Stimulated activated CD4-positive, alpha-beta T cell treated with anti-CD3 and anti-CD28 coated beads, TNF-alpha, amount 100 ng/mL, for 4 hours (primary cell): ENCODE measurements around the gene ZNF579.
A peak's percentile ranks its signal among the peaks of the same experiment; 100 is the strongest.

Experiments
- DNase-seq, 3 experiments: peaks; one replicate each; pipeline ENCODE4 v3.0.0-alpha.2; 2020; ENCODE audit warnings: low read depth in 3 of 3

Gene ZNF579

GRCh38 chr19:55580628-55581144, at the start of gene ZNF579:
TSS of gene ZNF579 (minus strand) at chr19:55580848. CDS start at chr19:55579639, 1,209 bp downstream.
- peak; percentile 54 to 66 (median 62) for DNase-seq

DNA sequence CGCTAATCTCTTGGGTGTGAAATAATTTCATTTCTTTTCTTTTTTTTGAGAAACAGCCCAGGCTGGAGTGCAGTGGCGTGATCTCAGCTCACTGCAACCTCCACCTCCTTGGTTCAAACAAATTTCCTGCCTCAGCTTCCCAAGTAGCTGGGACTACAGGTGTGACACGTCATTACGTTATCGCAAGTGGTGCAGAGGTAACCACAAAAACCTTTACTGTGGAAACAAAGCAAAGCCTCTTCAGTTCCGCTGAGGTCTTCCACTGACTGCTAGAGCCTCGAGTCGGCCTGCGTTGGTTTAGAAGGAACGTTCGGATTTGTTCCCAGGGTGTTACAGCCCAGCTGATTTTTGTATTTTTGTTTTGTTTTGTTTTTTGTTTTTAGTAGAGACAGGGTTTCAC, 45.7 kb upstream of the ZNF579 start:
- peak in 1 of 3 experiments; percentile 41 for DNase-seq

- DNase-seq, result no peak
Measured at GRCh38 chr19:55625004-55625326, 44.3 kb upstream of the ZNF579 start.

DNA sequence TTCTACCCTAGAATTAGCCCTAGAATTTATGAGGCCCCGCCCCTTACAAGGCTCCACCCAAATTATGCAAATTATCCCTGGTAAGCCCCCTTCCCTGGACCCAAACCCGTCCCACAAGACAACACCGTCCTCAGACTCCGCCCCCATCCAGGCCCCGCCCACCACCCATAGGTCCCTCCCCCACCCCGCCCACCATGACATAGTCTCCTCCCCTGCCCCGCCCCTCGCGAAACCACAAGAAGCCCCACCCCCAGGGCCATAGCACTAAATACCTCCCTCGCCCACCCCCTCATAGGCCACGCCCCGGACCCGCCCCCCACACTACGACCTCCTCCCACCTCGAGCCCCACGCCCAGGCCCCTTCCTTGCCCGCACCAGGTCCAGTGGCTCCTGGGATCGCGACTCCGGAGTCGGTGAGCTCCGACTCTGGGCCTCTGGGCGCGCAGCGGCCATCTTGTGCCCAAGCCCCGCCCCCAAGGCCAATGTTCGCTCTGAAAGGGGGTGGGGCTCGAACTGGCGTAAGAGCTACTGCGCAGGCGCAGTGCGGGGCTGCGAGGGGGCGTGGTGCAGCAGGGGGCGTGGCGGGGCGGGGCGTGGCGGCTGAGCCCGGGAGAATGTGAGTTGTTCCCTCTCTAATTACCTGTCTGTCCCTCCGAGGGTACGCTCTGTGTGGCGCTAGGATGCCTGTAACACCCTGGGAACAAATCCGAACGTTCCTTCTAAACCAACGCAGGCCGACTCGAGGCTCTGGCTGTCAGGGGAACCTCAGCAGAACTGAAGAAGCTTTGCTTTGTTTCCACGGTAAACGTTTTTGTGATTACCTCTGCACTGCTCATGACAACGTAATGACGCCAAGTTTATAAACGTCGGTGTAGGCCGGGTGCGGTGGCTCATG, 43.7 kb upstream of the ZNF579 start, which contains the start of gene ZNF784:
Gene ZNF784, minus strand, starts transcription at position 458 of the 895 bp plus-strand sequence. Its CDS starts 5 bp downstream, at position 453.
- peak; percentile 87 to 95 (median 94) for DNase-seq

- no peak for DNase-seq
Measured at GRCh38 chr19:55623561-55623960, 42.9 kb upstream of the ZNF579 start.

GRCh38 chr19:55623130-55623529, 42.5 kb upstream of the ZNF579 start:
- DNase-seq, result no peak

DNA sequence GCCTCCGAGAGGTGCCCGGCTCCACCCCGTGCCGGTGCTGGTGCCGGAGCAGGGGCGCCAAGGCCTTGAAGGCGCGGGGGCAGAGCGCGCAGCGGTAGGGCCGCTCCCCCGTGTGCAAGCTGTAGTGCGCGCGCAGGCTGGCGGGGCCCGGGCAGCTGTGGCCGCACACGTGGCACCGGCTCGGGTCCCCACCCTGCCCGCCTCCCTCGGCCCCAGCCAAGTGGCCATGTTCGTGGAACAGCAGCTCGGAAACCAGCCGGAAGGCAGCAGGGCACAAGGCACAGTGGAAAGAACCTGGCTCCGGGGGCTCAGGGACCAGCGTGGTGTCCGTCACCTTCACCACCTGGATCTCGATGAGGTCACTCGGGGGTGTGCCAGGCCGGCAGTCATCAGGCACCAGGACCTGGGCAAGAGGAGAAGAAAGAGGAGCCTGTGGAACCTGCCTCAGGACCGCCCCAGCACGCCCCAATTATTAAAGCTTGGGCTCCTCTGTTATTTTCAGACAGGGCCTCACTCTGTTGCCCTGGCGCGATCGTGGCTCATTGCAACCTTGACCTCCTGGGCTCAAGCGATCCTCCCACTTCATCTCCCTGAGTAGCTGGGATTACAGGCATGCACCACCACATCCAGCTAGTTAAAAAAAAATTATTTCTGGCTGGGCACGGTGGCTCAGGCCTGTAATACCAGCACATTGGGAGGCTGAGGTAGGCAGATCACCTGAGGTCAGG, 41.8 kb upstream of the ZNF579 start:
- no peak for DNase-seq

- no peak for DNase-seq
Measured at GRCh38 chr19:55621673-55622231, 41.1 kb upstream of the ZNF579 start.

GRCh38 chr19:55621205-55621672, 40.6 kb upstream of the ZNF579 start:
- no peak for DNase-seq

GRCh38 chr19:55620410-55621204, 40.0 kb upstream of the ZNF579 start:
- DNase-seq, result no peak

- DNase-seq, result no peak
Measured at GRCh38 chr19:55619286-55619685, 38.6 kb upstream of the ZNF579 start.

GRCh38 chr19:55618426-55618825, 37.8 kb upstream of the ZNF579 start:
- DNase-seq, result no peak

- DNase-seq, result no peak
Measured at GRCh38 chr19:55617426-55617825, 36.8 kb upstream of the ZNF579 start.

DNA sequence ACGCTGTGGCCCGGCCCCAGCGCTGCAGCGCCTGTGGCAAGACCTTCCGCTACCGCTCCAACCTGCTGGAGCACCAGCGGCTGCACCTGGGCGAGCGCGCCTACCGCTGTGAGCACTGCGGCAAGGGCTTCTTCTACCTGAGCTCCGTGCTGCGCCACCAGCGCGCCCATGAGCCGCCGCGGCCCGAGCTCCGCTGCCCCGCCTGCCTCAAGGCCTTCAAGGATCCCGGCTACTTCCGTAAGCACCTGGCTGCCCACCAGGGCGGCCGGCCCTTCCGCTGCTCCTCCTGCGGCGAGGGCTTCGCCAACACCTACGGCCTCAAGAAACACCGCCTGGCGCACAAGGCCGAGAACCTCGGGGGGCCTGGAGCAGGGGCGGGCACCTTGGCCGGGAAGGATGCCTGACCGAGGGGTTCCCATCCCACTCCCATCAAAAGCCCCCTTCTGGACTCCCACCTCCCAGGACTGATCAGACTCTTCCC, 35.8 kb upstream of the ZNF579 start:
- DNase-seq, result no peak

- DNase-seq, result no peak
Measured at GRCh38 chr19:55615543-55616394, 35.1 kb upstream of the ZNF579 start.

- no peak for DNase-seq
Measured at GRCh38 chr19:55614711-55615542, 34.3 kb upstream of the ZNF579 start.

- no peak for DNase-seq
Measured at GRCh38 chr19:55613930-55614710, 33.5 kb upstream of the ZNF579 start.

- no peak for DNase-seq
Measured at GRCh38 chr19:55613396-55613795, 32.7 kb upstream of the ZNF579 start.
